Spleen (tissue), 11 donors: ENCODE measurements around the gene DDX17. TPM values are rescaled to one million over a fixed set of nuclear protein-coding genes. Genes with fewer than 3 reads are reported as not detected.
A peak's percentile ranks its signal among the peaks of the same experiment; 100 is the strongest.

Experiments used
- DNase-seq: peaks from one replicate; pipeline ENCODE4 v3.0.0-alpha.2; 2020
- H3K27ac ChIP-seq, 8 donors: fragments of 200-600 bp; sonication (generic) in 7 of 8; 1 replicate in 4 of 8; 2 replicates in 4 of 8; pipeline versions ENCODE4 v1.5.0 to v1.8.0; 2016 to 2021; ENCODE audit warnings: inconsistent platforms in 4 of 8, mild to moderate bottlenecking in 4 of 8, moderate library complexity in 1 of 8
- H3K27me3 ChIP-seq, 7 donors: fragments of 200-600 bp; sonication (generic) in 6 of 7; replicated peaks in 1 of 7; 1 replicate in 4 of 7; 2 replicates in 3 of 7; pipeline versions ENCODE4 v1.5.0 to v1.8.0; 2016 to 2021; ENCODE audit warnings: inconsistent platforms in 3 of 7, mild to moderate bottlenecking in 1 of 7
- H3K36me3 ChIP-seq, 6 donors: fragments of 200-600 bp; sonication (generic) in 5 of 6; 1 replicate in 4 of 6; 2 replicates in 2 of 6; pipeline versions ENCODE4 v1.5.0 to v1.8.0; 2016 to 2021; ENCODE audit warnings: inconsistent platforms in 2 of 6
- H3K4me1 ChIP-seq, 6 donors: fragments of 200-600 bp; sonication (generic) in 5 of 6; 1 replicate in 3 of 6; 2 replicates in 3 of 6; pipeline versions ENCODE4 v1.5.0 to v1.8.0; 2016 to 2021; ENCODE audit warnings: inconsistent platforms in 3 of 6
- H3K4me3 ChIP-seq, 8 donors: fragments of 200-600 bp; sonication (generic) in 7 of 8; 1 replicate in 4 of 8; 2 replicates in 4 of 8; pipeline versions ENCODE4 v1.5.0 to v1.8.0; 2016 to 2021; ENCODE audit warnings: inconsistent platforms in 4 of 8, mild to moderate bottlenecking in 4 of 8, moderate library complexity in 2 of 8
- H3K9me3 ChIP-seq, 8 donors: fragments of 200-600 bp; sonication (generic) in 7 of 8; 1 replicate in 4 of 8; 2 replicates in 4 of 8; pipeline versions ENCODE4 v1.5.0 to v1.8.0; 2016 to 2021; ENCODE audit warnings: inconsistent platforms in 4 of 8
- POLR2A ChIP-seq, 3 donors: fragments of 450-650 bp; IDR thresholded peaks; one replicate each; pipeline ENCODE4 v1.5.1; 2017; ENCODE audit warnings: antibody characterized with exemption in 3 of 3, mild to moderate bottlenecking in 1 of 3
- POLR2AphosphoS5 ChIP-seq, 3 donors: sonication (generic); formaldehyde crosslinking; IDR thresholded peaks; one replicate each; pipeline ENCODE4 v1.5.1; 2017; ENCODE audit warnings: antibody characterized with exemption in 3 of 3
- WGBS, 5 donors: extraction: QIAGEN DNeasy Blood & Tissue Kit in 3 of 5; methylation state at CpG; one replicate each; pipeline versions ENCODE4 v1.1.5 to v1.1.7; 2013 to 2018; 5-methylcytosine and 5-hydroxymethylcytosine counted together
- intact Hi-C: fragments of 100-400 bp; cut with DNase I; formaldehyde crosslinking; loops from one replicate; pipeline ENCODE4 v1.15.0; 2023; ENCODE audit warnings: low total_unique reads
- polyA plus RNA-seq, 3 donors: library from polyadenylated mRNA; stranded (reverse); fragments of 200-250 nt; gene quantifications; one replicate each; pipeline ENCODE4 v1.2.1, GENCODE V29; 2013
- total RNA-seq, 7 donors: library from RNA; depleted of rRNA in 3 of 7; stranded (reverse); fragments of >200 nt in 3 of 7; fragmentation: NEBNext Ultra II Directional in 4 of 7; extraction: Animal tissue kit (Norgen Biotek cat#: 25700) in 4 of 7; gene quantifications; one replicate each; pipeline versions ENCODE4 v1.1.0 to v1.2.1, GENCODE V29; 2016 to 2021
- TF ChIP-seq, protein P1 (sequence below), 11 experiments: fragments of 200-600 bp in 7 of 11; fragments of 450-650 bp in 4 of 11; sonication (generic) in 4 of 11; IDR thresholded peaks in 8 of 11; conservative IDR thresholded peaks in 3 of 11; 1 replicate in 7 of 11; 2 replicates in 4 of 11; pipeline versions ENCODE4 v1.4.0 to v1.8.0; 2016 to 2021; ENCODE audit warnings: antibody characterized with exemption in 11 of 11, inconsistent platforms in 4 of 11, mild to moderate bottlenecking in 1 of 11
- donor health status: healthy with polysubstance abuse.
- donor health status: DM: no; HTN: no; CAD: no; lungs with moderate emphysema.
- donor health status: DM: no; HTN: no; CAD: no.
- donor health status: Bipolar disorder and iron deficiency.
- donor health status: healthy.
- donor health status: DM: no; HTN: no; CAD: no.
- donor health status: DM: yes; HTN: yes; CAD: no.

The DDX17 gene
- total and polyA plus RNA-seq, 10 donors, result 150 to 818 (median 606) TPM

DNA sequence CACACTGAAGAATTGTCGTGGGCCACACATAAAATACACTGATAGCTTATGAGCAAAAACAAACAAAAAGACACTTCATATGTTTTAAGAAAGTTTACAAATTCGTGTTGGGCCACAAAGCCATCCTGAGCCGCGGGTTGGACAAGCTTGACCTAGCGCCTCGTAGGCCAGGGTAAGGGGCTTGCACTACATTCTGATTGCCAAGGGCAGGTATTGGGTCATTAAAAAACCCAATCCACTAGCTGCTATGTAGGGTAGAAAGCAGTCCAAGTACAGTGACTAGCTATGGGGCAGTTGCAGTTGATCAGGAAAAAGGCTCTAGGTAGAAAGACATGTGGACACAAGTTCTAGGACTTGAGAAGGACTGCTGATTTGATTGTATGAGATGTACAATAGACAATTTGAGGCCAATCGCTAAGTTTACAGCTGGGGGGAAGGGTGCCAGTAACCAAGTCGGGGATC, 24.2 kb downstream of the DDX17 start:
- peak overlapping the region in 1 of 8 donors; percentile 6 for H3K27ac ChIP-seq
- H3K9me3 ChIP-seq, result no peaks in the 10 kb centered on the region
- TF ChIP-seq, protein P1, sequence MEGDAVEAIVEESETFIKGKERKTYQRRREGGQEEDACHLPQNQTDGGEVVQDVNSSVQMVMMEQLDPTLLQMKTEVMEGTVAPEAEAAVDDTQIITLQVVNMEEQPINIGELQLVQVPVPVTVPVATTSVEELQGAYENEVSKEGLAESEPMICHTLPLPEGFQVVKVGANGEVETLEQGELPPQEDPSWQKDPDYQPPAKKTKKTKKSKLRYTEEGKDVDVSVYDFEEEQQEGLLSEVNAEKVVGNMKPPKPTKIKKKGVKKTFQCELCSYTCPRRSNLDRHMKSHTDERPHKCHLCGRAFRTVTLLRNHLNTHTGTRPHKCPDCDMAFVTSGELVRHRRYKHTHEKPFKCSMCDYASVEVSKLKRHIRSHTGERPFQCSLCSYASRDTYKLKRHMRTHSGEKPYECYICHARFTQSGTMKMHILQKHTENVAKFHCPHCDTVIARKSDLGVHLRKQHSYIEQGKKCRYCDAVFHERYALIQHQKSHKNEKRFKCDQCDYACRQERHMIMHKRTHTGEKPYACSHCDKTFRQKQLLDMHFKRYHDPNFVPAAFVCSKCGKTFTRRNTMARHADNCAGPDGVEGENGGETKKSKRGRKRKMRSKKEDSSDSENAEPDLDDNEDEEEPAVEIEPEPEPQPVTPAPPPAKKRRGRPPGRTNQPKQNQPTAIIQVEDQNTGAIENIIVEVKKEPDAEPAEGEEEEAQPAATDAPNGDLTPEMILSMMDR (IDR thresholded peaks at IDR 0.05 in 8 of 11, conservative IDR thresholded peaks at IDR 0.05 in 3 of 11), result no peak
- TF ChIP-seq POLR2AphosphoS5 (IDR thresholded peaks at IDR 0.05), result peak in 2 of 3 donors; percentile 60 to 70
- 86 to 93% (median 91%) methylated on average over 8 of the region's 8 CpGs for WGBS, 5 donors
- intact Hi-C loops, result no loop called here
- peaks cover 3 to 82% (median 69%) of the 10 kb centered on the region in 6 donors for H3K36me3 ChIP-seq
- H3K4me1 ChIP-seq, result peaks cover 0 to 30% (median 0%) of the 10 kb centered on the region in 6 donors
- no peak overlapping the region for H3K4me3 ChIP-seq
- no peaks in the 10 kb centered on the region for H3K27me3 ChIP-seq
- peak; percentile 32 for DNase-seq

DNA sequence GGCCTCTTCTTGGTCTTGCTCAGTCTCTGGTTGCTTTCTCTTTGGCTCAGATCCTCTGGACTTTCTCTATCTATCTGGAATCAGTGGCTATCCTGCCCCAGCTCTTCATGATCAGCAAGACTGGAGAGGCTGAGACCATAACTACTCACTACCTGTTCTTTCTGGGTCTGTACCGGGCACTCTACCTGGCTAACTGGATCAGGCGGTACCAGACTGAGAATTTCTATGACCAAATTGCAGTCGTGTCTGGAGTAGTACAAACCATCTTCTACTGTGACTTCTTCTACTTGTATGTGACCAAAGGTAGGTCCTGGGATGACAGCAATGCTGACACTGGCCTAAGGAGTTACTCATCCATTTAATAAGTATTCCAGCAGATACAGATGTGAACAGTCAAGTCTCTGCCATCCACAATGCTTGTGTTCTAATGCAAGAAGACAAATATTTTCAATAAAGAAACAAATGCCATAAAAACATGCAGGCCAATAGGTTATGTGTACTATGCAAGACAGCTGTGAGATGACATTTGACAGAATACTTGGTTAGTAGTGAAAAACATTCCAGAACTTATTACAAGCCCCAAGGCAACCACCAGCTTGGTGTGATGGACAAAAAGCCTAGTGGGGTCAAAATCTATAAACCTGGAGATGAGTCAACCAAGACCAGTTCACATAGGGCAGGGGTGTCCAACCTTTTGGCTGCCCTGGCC, 24.8 kb downstream of the DDX17 start:
- intact Hi-C loops, result no loop called here
- H3K4me3 ChIP-seq, result no peak overlapping the region
- DNase-seq, result no peak
- H3K27me3 ChIP-seq, result no peaks in the 10 kb centered on the region
- peaks cover 3 to 76% (median 63%) of the 10 kb centered on the region in 6 donors for H3K36me3 ChIP-seq
- TF ChIP-seq, protein P1 (IDR thresholded peaks at IDR 0.05 in 8 of 11, conservative IDR thresholded peaks at IDR 0.05 in 3 of 11), result no peak
- TF ChIP-seq POLR2A (IDR thresholded peaks at IDR 0.05) (no peak), POLR2AphosphoS5 (IDR thresholded peaks at IDR 0.05) (no peak)
- no peaks in the 10 kb centered on the region for H3K9me3 ChIP-seq
- H3K27ac ChIP-seq, result peak overlapping the region in 1 of 8 donors; percentile 6
- peaks cover 0 to 24% (median 0%) of the 10 kb centered on the region in 6 donors for H3K4me1 ChIP-seq
- 86 to 94% (median 93%) methylated on average over 3 of the region's 3 CpGs for WGBS, 5 donors

DNA sequence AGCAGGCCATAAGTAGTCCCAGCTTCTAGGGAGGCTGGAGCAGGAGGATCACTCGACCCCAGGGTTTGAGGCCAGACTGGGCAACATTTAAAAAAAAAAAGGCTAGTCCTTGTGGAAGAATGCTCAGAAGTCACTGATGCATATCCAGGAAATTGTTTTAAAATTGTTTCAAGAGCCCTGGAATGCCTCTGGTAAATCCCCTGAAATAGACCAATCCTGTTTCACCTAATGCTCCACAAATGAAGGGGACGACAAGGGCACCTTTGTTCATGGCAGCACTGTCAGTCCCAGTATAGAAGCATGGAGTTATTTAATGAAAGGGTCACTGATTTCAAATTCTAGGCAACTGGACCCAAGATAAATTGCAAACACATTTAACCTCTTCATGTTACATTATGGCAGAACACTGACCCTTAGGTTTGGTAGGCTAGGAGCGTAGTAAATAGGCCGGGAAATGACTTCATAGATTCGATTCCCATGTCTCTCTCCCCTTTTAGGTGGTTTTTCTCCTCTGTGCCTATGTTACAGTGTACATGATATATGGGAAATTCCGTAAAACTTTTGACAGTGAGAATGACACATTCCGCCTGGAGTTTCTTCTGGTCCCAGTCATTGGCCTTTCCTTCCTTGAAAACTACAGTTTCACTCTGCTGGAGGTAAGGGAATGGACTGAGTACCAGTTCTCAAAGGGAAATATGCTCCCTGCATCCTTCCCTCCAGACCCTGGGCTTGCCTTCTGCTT, 26.8 kb downstream of the DDX17 start:
- Histone ChIP-seq H3K36me3 (peaks cover 0 to 56% (median 42%) of the 10 kb centered on the region in 6 donors), H3K9me3 (no peaks in the 10 kb centered on the region), H3K27me3 (no peaks in the 10 kb centered on the region), H3K4me3 (no peak overlapping the region), H3K27ac (peak overlapping the region in 1 of 8 donors; percentile 40), H3K4me1 (peaks cover 0 to 4% (median 0%) of the 10 kb centered on the region in 6 donors)
- DNase-seq, result no peak
- WGBS, 5 donors, result 74 to 85% (median 77%) methylated on average over 7 of the region's 7 CpGs
- no peak for TF ChIP-seq POLR2A (IDR thresholded peaks at IDR 0.05)
- no peak for TF ChIP-seq POLR2AphosphoS5 (IDR thresholded peaks at IDR 0.05)
- TF ChIP-seq, protein P1 (IDR thresholded peaks at IDR 0.05 in 8 of 11, conservative IDR thresholded peaks at IDR 0.05 in 3 of 11), result no peak
- intact Hi-C loops, result no loop called here

DNA sequence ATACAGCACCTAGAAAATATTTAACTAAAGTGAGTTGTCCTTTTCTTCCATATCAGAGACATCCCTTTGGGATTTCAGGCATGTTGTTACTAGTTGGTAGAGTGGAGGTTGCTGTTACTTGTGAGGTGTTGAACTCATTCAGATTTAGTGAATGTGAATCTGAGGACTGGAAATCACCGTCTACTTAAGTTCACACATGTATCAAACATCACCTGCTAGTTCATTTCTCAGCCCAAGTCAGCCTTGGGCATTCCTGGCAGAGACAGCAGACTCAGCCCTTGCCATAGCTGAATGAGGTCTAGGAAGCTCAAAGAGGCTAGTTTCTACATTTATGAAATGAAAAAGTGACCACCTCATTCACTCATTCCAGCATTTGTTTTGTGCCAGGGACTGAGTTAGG, 28.5 kb downstream of the DDX17 start:
- WGBS, 5 donors, result 84 to 91% (median 86%) methylated on average over 1 of the region's 1 CpG
- intact Hi-C loops, result no loop called here

More for the DNA sequence above, 28.5 kb downstream of the DDX17 start:
- peak; percentile 6 for DNase-seq
- no peaks in the 10 kb centered on the region for H3K27me3 ChIP-seq
- no peak overlapping the region for H3K27ac ChIP-seq
- H3K4me3 ChIP-seq, result no peak overlapping the region
- H3K36me3 ChIP-seq, result peaks cover 0 to 39% (median 26%) of the 10 kb centered on the region in 6 donors
- H3K4me1 ChIP-seq, result no peaks in the 10 kb centered on the region
- TF ChIP-seq POLR2A (IDR thresholded peaks at IDR 0.05) (no peak), POLR2AphosphoS5 (IDR thresholded peaks at IDR 0.05) (no peak)
- TF ChIP-seq, protein P1 (IDR thresholded peaks at IDR 0.05 in 8 of 11, conservative IDR thresholded peaks at IDR 0.05 in 3 of 11), result no peak
- no peaks in the 10 kb centered on the region for H3K9me3 ChIP-seq
